SHP77 (cell line): Measurements from ENCODE around the gene CFAP410.

ENCODE experiments used
- DNase-seq, 2 experiments: peaks; one replicate each; lab custom pipeline; 2025; lab: John Stamatoyannopoulos, UW

The CFAP410 gene

DNA sequence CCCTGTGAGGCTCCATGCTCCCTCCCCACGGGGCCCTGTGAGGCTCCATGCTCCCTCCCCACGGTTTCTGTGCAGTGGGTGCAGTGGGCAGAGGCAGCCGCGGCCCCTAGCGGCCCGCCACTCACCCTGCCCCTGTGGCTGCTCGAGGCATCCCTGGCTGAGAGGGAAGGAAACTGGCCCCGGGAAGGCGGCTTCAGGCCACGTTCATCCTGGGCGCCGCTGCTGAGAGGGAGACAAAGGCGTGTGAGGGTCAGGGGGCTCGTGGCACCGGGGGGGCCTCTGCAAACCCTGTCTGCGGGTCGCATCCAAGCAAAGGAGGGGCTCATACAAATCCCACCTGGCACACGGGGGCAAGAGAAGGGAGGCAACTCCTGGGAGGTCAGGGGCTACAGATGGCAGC is 8.5 kb downstream of the CFAP410 start:
- no peak for DNase-seq

DNA sequence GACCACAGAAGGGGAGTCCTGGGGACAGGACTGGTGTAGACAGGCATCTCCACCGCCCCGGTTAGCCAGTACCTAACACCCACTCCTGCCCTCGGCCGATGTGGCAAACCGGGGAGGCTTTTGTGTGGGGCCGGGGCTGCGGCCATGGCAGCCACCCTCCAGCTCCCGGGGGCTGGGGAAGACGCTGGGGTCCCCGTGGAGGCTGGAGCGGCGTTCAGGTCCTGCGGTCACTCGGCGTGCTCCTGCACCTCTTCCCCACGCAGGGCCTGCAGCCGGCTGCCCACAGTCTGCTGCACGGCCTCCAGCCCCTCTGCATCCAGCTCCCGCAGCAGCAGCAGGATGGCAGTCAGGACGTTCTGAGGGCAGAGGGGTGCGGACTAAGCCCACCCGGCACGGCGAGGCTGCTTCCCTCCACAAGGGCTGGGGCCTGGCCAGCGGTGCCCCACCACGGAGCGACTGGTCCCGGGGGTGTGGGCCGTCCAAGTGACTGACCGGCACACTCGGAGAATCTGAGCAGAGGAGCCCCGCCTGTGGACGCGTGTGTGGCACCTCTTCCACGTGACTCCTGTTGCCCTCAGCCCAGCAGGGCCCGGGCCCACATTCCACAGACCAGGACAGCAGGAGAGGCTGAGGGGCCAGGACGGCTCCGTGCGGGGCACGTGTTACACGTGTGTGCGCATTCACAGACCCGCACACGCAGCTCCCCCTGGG is 9.1 kb downstream of the CFAP410 start:
- no peak for DNase-seq

DNA sequence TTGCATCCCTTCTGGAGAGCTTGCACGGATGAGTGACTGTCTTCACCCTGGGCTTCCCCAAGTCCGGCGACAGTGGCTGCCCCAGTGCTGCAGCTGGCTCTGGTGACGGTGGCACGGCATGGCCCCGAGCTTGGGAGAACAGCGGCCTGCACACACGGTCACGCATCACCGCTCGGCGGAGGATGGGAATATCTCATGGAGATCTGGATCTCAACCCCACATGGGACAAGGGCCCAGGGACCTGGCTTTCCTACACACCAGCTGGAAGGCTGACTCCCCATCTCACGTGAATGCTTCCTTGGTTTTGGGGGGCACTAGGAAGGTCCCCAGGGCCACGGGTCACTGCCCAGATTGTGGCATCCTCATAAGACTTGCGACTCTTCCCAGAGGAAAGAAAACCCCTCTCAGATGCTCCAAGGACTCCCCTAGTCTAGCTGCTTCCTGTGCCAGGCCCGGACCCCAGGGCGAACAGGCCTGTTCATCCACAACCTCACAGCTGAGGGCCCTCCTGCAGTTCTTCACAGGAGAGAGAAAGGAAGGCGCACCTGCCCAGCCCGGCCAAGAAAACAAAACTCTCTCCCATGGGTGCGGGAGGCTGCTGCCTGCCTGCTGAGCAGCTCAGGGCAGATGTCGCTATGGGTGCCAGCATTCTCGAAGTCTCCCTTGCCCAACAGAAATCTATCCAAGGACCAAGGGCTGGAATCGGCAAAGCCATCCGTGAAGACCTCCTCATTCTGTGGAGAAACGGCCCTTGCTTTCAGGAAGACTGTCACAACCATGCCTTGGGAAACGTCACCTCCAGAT is 9.9 kb downstream of the CFAP410 start:
- peak in 1 of 2 experiments; percentile 42 for DNase-seq

DNA sequence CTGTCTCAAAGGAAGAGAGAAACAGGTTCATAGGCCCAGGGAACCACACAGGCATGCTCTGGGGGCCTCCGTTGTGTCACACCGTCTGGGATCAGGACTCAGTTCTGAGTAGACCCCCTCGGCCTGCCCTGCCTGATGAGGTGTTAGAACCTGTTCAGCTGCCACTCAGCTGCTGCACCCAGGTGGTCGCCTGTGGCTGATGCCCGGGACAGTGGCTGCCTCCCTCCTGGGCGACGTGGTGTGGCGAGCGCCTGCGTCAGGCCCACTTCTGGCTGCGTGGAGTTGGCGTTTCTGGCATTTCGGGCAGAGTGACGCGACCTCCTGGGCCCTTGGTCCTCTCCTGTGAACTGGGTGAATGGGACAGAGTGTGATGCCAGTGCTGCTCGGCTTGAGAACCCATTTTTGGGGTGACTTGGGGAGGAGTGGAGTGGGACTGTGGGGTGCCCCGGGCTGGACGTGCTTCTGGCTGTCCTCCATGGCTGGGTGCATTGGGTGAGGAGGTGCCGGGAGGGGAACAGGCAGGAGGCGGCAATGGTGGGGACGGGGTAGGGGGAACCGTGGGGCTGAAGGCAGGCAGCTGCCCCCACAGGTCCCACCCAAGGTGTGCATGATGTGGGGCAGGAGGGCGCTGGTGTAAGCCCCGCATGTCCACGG is 10.8 kb downstream of the CFAP410 start:
- no peak for DNase-seq

DNA sequence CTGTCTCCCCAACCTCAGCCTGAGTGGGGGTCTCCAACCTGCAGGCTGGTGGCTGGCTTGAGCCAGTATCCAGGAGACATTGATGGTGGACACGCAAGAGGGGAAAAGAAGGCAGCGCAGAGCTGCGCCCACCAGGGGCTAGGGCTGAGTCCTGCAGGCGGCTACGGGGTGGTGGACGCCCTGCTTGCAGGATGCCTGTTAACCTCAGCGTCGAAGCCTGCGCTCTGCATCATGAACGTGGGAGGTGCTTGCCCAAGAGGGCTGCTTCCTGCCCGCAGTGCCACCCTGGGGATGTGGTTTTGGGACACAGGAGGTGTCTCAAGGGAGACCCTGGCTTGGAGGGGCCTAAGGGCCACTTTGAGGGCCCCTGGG is 11.6 kb downstream of the CFAP410 start:
- DNase-seq, result no peak

GRCh38 chr21:44326716-44327602 is 12.2 kb downstream of the CFAP410 start:
- no peak for DNase-seq

DNA sequence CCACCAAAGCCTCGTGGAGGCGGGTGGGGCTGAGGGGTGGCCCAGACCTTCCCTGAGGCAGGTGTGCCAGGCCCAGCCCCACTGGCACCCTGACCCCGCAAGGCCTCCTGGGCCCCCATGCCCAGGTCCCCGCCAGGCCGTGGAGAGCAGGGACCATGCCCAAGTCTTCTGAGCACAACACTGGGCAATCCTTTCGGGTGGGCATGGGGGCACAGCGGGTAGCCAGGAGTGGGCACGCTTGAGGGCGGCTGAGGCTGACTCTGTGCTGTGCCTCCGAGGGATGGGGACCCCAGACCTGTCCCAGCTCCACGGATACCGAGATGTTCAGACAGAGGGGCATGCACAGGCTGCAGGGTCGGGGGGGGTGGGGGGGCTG is 12.9 kb downstream of the CFAP410 start:
- no peak for DNase-seq

GRCh38 chr21:44325386-44326271 is 13.6 kb downstream of the CFAP410 start:
- DNase-seq, result no peak

- DNase-seq, result no peak
Measured at GRCh38 chr21:44324854-44325107, 14.4 kb downstream of the CFAP410 start.

DNA sequence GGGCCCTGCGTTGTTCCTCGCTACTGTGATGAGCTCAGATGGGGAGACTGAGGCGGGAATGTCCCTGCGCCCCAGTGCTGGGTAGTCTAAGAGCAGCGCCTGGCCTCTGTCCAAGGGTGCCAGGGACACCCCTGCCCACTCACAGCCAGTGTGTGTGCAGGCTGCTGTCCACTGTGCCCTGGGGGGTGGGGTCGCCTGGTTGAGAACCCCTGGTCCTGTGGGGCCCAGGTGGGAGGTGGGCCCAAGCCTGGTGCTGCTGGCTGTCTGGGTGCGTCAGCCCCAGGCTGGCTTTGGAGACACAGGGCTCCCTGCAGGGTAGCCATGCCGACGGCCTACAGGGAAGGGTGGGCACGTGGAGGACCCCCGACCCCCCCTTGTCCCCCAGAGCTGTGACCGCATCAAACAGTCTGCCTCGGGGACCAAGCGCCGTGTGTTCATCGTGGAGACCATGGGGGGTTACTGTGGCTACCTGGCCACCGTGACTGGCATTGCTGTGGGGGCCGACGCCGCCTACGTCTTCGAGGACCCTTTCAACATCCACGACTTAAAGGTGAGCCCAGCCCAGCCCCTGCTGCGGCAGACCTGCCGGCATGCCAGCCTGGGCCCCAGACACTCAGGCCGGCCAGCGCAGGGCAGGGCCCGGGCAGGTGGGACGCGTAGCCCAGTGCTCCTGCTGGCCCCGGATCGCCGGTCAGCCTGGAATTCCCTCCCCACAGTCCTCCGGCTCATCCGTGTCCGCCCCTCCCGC is 14.9 kb downstream of the CFAP410 start:
- no peak for DNase-seq

DNA sequence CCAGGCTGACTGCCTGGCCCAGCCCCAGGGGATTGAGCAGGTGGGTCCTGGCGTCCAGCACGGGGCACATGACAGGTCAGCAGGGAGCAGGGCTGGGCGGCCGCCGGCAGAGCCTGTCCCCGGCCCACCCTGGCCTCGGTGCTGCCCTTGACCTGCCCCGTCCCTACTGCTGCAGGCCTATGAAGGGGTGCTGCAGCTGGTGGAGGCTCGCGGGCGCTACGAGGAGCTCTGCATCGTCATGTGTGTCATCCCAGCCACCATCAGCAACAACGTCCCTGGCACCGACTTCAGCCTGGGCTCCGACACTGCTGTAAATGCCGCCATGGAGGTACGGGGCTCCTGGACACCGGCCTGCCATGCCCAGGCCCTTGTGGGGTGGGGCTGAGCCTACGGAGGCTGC is 15.6 kb downstream of the CFAP410 start:
- no peak for DNase-seq

DNA sequence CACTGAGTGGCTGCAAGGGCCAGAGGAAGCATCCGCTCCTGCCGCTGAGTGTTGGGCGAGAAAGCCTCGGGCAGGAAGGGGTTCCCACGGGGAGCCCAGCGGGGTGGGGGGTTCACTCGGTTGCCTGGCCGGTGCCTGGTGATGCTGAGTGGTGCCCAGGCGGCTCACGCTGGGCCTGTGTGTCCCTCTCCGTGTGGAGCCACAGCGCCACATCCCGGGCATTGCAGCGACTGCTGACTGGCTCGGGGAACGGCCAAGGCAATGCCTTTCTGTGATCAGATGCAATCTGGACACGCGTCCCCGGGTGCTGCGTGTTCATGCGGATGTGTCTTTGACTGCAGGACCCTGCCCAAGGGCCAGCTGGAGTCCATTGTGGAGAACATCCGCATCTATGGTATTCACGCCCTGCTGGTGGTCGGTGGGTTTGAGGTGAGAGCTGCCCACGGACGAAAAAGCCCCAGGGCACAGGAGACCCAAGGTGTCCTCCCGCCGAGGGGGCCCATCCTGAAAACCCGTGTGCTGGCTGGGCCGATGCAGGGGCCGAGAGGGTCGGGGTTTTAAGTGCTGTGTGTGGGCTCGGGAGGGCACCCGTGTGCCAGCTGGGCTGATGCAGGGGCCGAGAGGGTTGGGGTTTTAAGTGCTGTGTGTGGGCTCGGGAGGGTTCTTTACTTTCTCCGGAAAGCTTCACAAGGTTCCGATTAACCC is 16.4 kb downstream of the CFAP410 start:
- DNase-seq, result no peak

DNA sequence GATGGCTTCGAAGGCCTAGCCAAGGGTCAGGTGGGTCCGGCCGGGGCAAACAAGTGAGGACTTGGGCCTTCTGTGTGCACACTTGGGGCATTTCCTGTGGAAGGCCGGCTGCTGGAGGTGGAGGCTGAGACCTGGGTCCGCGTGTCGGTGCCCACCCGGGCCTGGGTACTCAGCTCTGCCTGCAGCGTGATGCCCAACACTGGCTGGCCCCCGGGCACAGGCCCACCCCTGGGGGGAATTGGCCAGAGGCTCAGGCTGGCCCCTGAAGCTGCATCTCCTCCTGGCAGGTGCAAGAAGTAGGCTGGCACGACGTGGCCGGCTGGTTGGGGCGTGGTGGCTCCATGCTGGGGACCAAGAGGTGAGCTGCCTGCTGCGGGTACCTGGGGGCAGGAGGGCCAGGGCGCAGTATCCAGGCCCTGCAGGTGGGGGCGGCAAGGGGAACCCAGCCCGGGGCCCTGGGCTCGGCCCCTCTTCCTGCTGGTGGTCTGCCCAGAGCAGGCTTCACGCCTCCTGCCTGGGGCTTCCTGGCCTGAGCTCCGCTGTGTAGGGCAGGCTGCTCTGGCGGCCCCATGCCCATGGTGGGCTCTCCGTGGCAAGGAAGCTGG is 17.2 kb downstream of the CFAP410 start:
- DNase-seq, result no peak

GRCh38 chr21:44320847-44321246 is 18.3 kb downstream of the CFAP410 start:
- no peak for DNase-seq

DNA sequence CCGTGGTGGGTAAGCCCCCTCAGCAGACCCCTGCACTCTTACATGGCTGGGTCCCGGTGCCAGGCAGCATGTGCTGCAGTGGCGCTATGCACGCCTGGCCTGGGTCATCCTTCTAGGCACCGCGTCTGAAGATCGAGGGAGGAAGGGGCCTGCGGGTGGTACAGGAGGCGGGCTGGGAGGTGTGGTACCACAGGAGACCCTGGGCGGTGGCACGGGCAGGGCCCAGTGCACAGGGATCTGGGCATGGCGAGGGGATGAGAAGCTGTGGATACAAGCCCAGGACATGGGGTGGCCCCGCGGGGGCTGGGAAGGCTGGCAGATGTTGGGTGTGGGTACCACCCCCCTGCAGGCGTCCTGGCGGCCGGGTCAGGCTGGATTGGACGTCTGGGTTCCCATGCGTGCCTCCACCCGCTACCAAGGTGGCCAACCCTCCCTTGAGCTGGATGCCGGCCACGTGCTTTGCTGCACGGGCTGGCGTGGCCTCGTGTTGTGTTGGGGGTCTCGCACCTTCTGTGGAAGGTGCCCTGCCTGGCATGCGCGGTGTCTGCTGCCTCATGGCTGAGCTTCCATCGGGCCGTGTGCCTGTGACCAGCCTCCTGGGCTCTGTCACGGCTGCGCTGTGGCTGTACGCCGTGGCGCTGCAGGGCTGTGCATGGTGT is 19.7 kb downstream of the CFAP410 start:
- DNase-seq, result no peak

DNA sequence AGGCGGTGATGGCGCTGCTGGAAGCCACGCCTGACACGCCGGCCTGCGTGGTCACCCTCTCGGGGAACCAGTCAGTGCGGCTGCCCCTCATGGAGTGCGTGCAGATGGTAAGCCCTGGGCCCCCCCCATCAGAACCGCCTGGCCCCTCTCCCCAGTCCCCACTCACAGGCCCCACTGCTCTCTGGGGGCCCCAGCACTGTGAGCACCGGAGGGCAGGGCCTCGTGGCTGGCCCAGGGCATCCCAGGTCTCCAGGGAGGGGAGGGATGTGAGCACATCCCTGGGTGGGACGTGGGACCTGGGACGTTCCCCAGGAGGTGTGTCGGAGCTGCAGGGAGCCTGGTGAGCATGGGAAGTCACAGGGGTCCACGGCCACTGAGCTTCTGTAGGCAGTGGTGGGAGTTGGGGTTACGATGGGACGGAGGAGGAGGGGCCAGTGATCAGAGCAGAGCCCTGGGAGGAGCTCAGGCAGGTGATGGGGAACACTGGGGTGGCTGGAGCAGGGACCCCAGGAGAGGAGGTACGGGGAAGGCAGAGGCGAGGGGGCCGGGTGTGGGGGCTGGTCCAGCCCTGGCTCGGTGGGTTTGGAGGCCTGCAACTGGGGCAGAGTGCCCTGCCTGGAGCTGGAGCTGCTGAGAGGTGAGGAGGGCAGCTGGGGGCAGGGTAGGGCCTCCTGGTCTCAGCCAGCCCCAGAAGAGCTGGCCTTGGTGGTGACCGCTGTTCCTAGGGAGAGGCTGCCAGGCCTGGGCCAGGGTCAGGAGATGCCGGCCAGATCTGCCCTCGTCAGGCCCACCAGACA is 20.5 kb downstream of the CFAP410 start:
- no peak for DNase-seq

DNA sequence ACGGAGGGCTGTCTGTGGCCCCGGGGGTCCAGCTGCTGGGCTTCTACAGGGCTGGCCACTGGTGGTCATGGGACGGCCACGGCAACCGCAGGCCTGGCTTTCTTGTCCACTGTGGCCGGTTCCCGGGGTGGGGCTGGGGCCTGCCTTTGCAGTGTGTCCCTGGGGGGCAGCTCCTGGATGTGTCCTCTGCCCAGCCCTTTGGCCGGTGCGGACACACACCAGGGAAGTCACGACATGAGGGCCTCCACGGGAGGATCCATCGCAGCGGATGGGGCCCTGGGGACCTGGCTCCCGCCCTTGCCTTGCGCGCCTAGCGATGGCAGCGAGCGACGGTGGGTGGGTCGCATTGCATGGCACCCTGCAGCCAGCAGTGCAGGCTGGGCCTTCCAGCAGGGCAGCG is 21.3 kb downstream of the CFAP410 start:
- DNase-seq, result no peak

DNA sequence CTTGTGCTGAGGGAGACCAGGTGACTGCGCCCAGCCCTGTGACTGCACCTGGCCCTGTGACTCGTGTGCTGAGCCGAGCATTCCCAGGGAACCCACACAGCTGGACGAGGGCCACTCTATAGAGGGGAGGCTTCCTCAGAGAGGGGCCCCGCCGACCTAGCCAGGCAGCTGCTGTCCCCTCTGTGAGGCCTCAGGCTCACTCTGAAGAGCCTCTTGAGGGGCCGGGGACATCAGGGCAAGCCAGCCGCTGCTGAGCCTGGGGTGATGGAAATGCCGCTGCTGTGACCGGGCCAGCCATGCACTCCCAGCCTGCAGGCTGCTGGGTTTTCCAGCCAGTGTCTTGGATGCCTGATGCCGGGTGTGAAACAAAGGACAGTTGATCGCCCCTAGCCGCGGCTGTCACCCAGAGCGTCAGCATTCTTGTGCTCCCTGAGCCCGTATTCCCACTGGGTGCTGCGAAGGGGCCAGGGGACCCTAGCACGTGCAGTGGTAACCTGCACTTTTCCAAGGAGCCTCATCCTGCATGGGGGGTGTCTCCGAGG is 21.9 kb downstream of the CFAP410 start:
- DNase-seq, result no peak
